ENCODE results near the gene USH2A.

DNA sequence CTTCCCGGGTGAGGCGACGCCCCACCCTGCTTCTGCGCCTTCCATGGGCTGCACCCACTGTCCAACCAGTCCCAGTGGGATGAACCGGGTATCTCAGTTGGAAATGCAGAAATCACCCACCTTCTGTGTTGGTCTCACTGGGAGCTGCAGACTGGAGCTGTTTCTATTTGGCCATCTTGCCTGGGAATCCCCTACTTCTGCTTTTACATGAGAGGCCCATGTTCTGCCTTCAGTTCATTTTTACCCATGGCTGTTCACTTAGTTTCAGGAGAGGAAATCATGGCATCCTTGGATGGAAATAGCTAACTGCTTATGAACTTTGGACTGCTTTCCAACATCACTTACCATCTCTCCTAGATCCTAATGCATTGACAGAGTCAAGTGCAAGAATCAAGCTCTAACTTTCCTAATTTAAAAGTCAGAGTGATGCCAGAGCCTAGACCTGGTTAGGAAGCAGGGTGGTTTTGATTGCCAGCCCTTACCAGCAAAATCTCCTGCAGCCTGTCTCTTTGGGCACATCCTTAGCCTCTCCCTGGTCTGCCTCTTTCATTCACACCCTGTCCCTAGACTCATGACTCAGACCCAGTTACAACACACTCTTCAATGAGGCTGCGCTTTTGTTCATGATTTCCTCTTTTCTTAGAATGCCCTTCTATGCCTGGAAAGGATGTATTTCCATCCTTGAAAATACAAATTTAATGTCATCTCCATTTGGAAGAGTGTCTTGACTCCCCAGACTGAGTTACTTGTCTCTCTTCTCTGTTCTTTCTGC is 719.0 kb downstream of the USH2A start:
- TF ChIP-seq, protein P1, sequence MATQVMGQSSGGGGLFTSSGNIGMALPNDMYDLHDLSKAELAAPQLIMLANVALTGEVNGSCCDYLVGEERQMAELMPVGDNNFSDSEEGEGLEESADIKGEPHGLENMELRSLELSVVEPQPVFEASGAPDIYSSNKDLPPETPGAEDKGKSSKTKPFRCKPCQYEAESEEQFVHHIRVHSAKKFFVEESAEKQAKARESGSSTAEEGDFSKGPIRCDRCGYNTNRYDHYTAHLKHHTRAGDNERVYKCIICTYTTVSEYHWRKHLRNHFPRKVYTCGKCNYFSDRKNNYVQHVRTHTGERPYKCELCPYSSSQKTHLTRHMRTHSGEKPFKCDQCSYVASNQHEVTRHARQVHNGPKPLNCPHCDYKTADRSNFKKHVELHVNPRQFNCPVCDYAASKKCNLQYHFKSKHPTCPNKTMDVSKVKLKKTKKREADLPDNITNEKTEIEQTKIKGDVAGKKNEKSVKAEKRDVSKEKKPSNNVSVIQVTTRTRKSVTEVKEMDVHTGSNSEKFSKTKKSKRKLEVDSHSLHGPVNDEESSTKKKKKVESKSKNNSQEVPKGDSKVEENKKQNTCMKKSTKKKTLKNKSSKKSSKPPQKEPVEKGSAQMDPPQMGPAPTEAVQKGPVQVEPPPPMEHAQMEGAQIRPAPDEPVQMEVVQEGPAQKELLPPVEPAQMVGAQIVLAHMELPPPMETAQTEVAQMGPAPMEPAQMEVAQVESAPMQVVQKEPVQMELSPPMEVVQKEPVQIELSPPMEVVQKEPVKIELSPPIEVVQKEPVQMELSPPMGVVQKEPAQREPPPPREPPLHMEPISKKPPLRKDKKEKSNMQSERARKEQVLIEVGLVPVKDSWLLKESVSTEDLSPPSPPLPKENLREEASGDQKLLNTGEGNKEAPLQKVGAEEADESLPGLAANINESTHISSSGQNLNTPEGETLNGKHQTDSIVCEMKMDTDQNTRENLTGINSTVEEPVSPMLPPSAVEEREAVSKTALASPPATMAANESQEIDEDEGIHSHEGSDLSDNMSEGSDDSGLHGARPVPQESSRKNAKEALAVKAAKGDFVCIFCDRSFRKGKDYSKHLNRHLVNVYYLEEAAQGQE (tag by site-specific recombination; IDR thresholded peaks at IDR 0.05), result no peak
- no peak for TF ChIP-seq SP2 (tag by site-specific recombination; IDR thresholded peaks at IDR 0.05)
- no peak for TF ChIP-seq ZNF133 (tag by site-specific recombination; IDR thresholded peaks at IDR 0.05)
- TF ChIP-seq MZF1 (tag by site-specific recombination; IDR thresholded peaks at IDR 0.05; ENCODE audit: borderline replicate concordance), result no peak
- TF ChIP-seq, protein P2, sequence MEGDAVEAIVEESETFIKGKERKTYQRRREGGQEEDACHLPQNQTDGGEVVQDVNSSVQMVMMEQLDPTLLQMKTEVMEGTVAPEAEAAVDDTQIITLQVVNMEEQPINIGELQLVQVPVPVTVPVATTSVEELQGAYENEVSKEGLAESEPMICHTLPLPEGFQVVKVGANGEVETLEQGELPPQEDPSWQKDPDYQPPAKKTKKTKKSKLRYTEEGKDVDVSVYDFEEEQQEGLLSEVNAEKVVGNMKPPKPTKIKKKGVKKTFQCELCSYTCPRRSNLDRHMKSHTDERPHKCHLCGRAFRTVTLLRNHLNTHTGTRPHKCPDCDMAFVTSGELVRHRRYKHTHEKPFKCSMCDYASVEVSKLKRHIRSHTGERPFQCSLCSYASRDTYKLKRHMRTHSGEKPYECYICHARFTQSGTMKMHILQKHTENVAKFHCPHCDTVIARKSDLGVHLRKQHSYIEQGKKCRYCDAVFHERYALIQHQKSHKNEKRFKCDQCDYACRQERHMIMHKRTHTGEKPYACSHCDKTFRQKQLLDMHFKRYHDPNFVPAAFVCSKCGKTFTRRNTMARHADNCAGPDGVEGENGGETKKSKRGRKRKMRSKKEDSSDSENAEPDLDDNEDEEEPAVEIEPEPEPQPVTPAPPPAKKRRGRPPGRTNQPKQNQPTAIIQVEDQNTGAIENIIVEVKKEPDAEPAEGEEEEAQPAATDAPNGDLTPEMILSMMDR (tag by site-specific recombination; IDR thresholded peaks at IDR 0.05), result no peak

Measured in HEK293 (cell line).